BLaER1 (cell line): ENCODE data around the gene CACNA1C.
"Not testable (repeated sequence)": the region's sequence is repeated elsewhere in the genome, so short reads cannot be mapped to it uniquely, and the experiment has no call there.

Experiments
- H3K27ac ChIP-seq: shearing (Covaris generic); formaldehyde crosslinking; 2 replicates; pipeline ENCODE4 v1.8.1; 2022
- H3K27me3 ChIP-seq: shearing (Covaris generic); formaldehyde crosslinking; 2 replicates; pipeline ENCODE4 v1.8.1; 2022
- H3K36me3 ChIP-seq: shearing (Covaris generic); formaldehyde crosslinking; 2 replicates; pipeline ENCODE4 v1.8.1; 2022
- H3K4me1 ChIP-seq: shearing (Covaris generic); formaldehyde crosslinking; 2 replicates; pipeline ENCODE4 v1.8.1; 2022
- H3K4me2 ChIP-seq: shearing (Covaris generic); formaldehyde crosslinking; 2 replicates; pipeline ENCODE4 v1.8.1; 2022
- H3K4me3 ChIP-seq: shearing (Covaris generic); formaldehyde crosslinking; 2 replicates; pipeline ENCODE4 v1.8.1; 2022
- H3K9ac ChIP-seq: shearing (Covaris generic); formaldehyde crosslinking; 2 replicates; pipeline ENCODE4 v1.8.1; 2022
- H3K9me3 ChIP-seq: shearing (Covaris generic); formaldehyde crosslinking; 2 replicates; pipeline ENCODE4 v1.8.1; 2022
- H4K20me1 ChIP-seq: shearing (Covaris generic); formaldehyde crosslinking; 2 replicates; pipeline ENCODE4 v1.8.1; 2022
- Cebpa-rat ChIP-seq: shearing (Covaris generic); IDR thresholded peaks from 2 replicates; pipeline ENCODE4 v1.8.1; 2022

Gene CACNA1C

GRCh38 chr12:2739069-2739468 is 686.3 kb downstream of the CACNA1C start:
- Histone ChIP-seq H3K4me3 (no peak overlapping the region), H3K9ac (no peak overlapping the region), H3K36me3 (no peaks in the 10 kb centered on the region), H3K9me3 (no peaks in the 10 kb centered on the region), H3K4me2 (no peak overlapping the region), H3K4me1 (peaks cover 83% of the 10 kb centered on the region), H4K20me1 (peaks cover 7% of the 10 kb centered on the region), H3K27ac (no peak overlapping the region), H3K27me3 (peaks cover 27% of the 10 kb centered on the region)
- no peak for TF ChIP-seq Cebpa-rat

GRCh38 chr12:2739832-2740641 is 687.2 kb downstream of the CACNA1C start:
- Histone ChIP-seq H3K27ac (no peak overlapping the region), H3K9me3 (no peaks in the 10 kb centered on the region), H3K27me3 (peaks cover 27% of the 10 kb centered on the region), H3K9ac (no peak overlapping the region), H3K4me3 (no peak overlapping the region), H3K36me3 (no peaks in the 10 kb centered on the region), H3K4me2 (0 out of 2 replicates have a peak overlapping the region, but pooled peaks have one; percentile 8), H3K4me1 (peaks cover 83% of the 10 kb centered on the region), H4K20me1 (peaks cover 7% of the 10 kb centered on the region)
- no peak for TF ChIP-seq Cebpa-rat

GRCh38 chr12:2742037-2742436 is 689.2 kb downstream of the CACNA1C start:
- not testable (repeated sequence) for H3K9ac ChIP-seq, H3K4me3 ChIP-seq, H4K20me1 ChIP-seq, H3K9me3 ChIP-seq, H3K36me3 ChIP-seq, H3K27ac ChIP-seq
- peak; percentile 79 for TF ChIP-seq Cebpa-rat
- Histone ChIP-seq H3K27me3 (peaks cover 23% of the 10 kb centered on the region), H3K4me2 (peak overlapping the region; percentile 68), H3K4me1 (peaks cover 72% of the 10 kb centered on the region)

- H3K27ac ChIP-seq, result no peak overlapping the region
- peaks cover 18% of the 10 kb centered on the region for H3K27me3 ChIP-seq
- peaks cover 58% of the 10 kb centered on the region for H3K4me1 ChIP-seq
- peaks cover 10% of the 10 kb centered on the region for H3K9me3 ChIP-seq
- H4K20me1 ChIP-seq, result peaks cover 7% of the 10 kb centered on the region
- H3K9ac ChIP-seq, result no peak overlapping the region
- TF ChIP-seq Cebpa-rat, result no peak
- no peaks in the 10 kb centered on the region for H3K36me3 ChIP-seq
- peak overlapping the region; percentile 68 for H3K4me2 ChIP-seq
- no peak overlapping the region for H3K4me3 ChIP-seq
Measured at GRCh38 chr12:2743478-2743877, 690.7 kb downstream of the CACNA1C start.

- peaks cover 7% of the 10 kb centered on the region for H4K20me1 ChIP-seq
- peaks cover 53% of the 10 kb centered on the region for H3K4me1 ChIP-seq
- H3K27me3 ChIP-seq, result peaks cover 22% of the 10 kb centered on the region
- TF ChIP-seq Cebpa-rat, result no peak
- H3K9me3 ChIP-seq, result peaks cover 10% of the 10 kb centered on the region
- H3K27ac ChIP-seq, result no peak overlapping the region
- H3K36me3 ChIP-seq, result no peaks in the 10 kb centered on the region
- H3K9ac ChIP-seq, result no peak overlapping the region
- 0 out of 2 replicates have a peak overlapping the region, but pooled peaks have one; percentile 22 for H3K4me2 ChIP-seq
- H3K4me3 ChIP-seq, result no peak overlapping the region
Measured at GRCh38 chr12:2745655-2746054, 692.9 kb downstream of the CACNA1C start.
